Hippocampal formation (tissue), 2 donors: ENCODE data around the gene ARHGAP42.

Experiments used
- DNase-seq, 2 donors: peaks; one replicate each; lab custom pipeline; 2025; lab: John Stamatoyannopoulos, UW

Gene ARHGAP42

DNA sequence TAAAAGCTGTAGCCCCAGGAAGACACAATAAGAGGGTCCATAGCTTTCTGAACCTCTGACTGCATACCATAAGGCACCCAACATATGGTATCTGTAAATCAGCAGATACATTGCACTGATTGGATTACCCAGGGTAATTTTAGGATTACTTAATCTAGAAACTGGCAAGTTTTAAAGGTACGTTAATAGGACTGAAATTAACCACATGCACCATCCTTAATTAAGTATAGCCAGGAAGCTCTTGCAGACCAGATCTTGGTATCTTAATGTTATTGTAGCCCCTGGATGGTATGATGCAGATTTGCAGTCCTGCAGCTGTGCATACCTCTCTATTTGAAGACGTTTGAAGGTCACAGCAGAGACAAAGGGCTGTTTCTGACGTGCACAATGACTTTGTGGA, 72.8 kb downstream of the ARHGAP42 start:
- no peak for DNase-seq

DNA sequence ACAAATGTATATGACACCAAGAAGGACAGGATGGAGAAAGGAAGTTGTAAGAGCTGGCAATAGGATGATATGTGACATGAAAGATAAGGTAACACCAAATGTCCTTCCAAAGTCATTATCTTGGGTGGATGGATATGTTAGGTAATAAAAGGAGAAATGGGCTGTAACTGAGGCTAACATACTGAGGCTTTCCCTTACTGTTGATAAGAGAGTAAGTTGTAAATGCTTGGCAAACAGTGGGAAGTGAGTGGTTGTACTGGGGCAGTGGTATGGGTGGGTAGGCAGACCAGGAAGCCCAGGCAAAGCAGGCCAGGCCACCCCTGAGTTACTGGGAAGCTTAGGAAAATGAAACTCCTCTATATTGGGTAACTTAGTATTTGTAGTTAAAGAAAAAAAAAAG, 73.7 kb downstream of the ARHGAP42 start:
- DNase-seq, result no peak

DNA sequence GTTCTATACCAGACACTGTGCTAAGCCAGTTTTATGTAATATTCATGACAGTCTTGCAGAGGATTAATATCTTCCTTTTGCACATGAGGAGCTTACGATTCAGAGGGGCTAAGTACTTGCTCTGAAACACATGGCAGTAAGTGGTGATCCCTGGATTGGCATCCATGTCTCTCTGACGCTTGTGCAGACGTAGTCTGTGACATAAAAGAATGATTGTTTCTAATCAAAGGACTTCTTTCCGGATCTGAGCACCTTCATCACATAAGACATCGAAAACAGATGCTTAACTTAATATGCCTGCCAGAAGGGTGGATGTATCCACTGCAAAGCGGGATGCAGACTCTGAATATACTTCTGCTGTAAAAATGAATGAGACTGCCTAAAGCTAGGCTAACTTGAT, 74.8 kb downstream of the ARHGAP42 start:
- no peak for DNase-seq

DNA sequence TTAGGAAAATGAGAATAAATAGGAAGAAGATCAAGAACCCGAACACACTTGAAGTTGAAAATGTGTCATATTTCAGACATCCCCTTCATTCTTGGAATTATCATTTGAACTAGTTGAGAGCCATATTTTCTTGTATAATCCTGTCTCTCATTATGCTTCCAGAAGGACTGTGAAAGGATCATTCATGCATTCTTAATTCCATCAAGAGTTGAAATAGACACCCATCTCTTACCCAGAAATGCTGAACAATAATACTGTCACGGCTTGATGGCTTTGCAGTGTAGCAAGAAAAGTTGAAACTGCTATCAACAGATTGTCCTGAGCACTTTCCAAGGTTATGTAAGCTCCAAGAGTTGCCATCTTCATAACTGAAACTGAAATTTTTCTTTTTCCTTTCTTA, 79.7 kb downstream of the ARHGAP42 start:
- no peak for DNase-seq

GRCh38 chr11:100769165-100769564, 82.1 kb downstream of the ARHGAP42 start:
- DNase-seq, result no peak

DNA sequence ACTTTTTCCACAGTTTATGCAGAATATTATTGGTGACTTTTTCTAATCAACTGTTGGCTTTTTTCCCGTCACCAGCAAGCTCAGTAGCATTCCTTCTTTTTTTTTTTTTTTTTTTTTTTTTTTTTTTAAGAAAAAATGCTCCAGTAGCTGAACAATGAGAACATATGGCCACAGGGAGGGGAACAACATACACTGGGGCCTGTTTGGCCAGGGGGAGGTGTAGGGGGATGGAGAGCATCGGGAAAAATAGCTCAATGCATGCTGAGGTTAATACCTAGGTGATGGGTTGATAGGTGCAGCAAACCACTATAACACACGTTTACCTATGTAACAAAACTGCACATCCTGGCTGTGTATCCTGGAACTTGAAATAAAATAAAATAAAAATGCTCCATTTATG, 82.5 kb downstream of the ARHGAP42 start:
- no peak for DNase-seq

GRCh38 chr11:100774132-100774531, 87.0 kb downstream of the ARHGAP42 start:
- no peak for DNase-seq

- DNase-seq, result no peak
Measured at GRCh38 chr11:100774859-100775258, 87.8 kb downstream of the ARHGAP42 start.

GRCh38 chr11:100776212-100776896, 89.3 kb downstream of the ARHGAP42 start:
- DNase-seq, result no peak

DNA sequence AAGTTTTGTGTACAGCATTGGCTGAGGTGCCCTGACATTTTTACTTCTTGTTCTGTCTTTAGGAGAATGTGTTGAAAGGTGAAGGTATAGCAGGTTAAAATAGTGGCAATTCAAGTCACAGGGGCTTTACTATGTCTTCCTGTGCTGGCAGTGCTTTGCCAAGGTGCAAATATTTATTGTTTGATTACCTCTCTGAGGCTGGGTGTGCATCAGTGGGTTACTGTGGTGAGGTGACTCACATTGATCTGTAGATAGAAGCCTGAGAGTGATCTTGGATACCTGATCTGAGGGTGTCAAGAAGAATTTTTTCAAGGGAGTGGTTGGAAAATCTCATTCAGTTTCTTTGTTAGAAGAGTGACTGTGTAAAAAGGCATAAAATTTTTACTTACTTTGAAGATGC, 90.0 kb downstream of the ARHGAP42 start:
- DNase-seq, result no peak

GRCh38 chr11:100777736-100778135, 90.6 kb downstream of the ARHGAP42 start:
- no peak for DNase-seq

DNA sequence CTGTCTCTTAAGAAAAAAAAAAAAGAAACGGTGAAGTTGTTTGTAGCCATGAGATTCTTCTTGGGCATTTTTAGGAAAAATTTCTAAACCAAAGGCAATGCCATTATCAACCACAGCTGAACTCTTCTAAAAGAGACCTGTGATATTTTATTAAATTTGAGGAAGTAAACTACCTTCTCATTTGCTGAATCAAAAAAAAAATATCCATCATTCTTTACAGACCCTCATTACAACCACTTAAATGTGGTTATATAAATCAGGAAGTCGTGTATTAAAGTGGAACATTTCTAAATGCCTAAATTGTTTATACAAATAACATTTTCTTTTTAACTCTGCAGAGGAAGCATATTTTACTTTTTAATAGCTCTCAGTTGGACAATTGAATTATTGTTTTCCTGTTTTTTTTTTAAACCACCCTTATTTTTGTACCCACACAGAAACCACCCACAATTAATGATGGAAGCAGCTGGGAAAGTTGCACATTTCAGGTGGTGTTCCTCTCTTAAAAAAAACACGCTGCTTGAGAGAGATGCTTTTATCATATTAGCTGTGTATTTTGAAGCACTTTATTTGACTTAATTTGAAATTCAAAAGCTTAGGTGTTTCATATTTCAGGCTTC, 91.2 kb downstream of the ARHGAP42 start:
- no peak for DNase-seq

- DNase-seq, result no peak
Measured at GRCh38 chr11:100780470-100780869, 93.4 kb downstream of the ARHGAP42 start.

DNA sequence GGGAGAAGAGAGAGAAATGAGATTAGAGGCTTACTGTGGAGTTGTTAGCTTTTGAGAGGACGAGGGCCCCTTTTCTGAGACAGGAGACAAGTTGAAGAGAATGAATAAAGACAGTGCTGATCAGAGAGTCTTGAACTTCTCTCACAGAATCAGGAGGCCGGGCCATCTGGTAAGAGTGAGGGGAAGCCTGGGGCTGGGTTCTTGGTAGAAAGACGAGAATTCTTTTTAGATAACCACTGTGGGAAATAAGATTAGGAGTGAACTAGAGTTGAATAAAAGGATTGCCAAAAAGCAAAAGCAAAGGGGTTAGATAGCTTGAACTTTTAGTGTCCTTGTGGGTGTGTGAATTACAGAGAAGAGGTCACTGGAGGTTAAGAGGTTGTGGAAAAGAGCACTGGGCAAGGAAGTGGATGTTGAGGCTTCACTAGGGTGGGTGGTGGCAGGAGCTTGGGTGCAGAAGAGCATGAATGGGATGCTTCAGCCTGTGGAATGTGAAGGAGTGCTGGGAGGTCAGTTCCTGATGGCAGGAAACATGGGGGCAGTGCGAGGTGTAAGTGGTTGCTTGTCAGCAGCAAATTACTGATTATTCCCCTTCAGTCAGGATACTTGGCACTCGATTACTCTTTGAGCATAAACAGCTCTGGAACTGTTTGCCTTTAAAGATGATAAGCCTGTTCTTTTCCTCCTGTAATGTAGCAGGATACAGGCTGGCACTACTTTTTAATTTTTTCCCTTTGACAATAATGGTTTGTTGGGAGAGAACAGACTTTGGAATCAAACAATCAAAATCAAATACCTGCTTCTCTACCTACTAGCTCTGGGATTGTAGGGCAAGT, 98.3 kb downstream of the ARHGAP42 start:
- no peak for DNase-seq

DNA sequence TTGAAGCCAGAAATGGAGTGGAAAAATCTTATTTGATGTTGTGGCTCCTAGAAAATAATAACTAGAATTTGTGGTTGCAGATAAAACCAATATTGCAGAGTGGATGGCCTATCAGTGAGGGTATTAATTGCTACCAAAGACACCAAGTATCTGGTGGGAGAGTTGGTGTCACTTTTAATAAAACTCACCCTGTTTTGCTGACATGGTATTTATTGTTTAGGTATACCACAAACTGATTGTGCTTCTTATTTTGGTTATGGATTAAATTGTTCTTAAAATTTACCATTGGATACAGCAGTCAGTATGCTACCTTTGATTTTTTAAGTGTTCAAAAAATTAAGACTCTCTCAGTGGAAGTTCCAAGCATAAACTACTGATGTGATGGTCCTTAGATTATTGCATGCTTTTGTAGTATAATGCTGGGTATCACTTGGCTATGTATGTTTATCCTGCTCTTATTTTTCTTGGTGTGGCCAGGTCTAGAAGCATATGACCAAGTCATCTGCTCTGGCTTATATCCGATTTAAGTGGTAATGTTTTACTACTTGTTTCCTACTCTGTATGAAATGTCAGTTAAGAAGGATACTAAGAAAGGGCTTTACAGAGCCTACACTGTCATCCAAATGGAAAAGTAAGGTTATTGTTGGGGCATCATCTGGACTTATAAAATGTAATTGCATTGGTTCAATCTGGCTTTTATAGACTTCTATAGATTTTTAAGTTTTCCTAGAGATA, 101.6 kb downstream of the ARHGAP42 start:
- no peak for DNase-seq

DNA sequence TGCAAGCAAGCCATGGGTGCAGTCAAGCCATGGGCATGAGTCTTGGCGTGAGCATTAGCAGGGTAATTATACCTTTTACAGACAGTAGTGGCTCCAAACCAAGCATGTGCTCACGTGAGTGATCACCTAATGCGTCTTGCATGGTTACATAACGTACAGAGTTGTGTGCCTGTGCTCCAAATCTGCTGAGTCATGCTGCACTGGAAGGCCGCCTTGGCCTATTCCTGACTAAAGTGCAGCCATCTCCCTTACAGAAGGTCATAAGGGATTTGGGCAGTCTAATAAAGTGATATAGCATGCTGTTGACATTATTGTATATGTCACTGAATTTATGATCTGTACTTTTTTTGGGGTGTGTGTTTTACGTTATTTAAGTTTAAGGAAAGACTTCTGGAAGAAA, 102.4 kb downstream of the ARHGAP42 start:
- DNase-seq, result no peak

DNA sequence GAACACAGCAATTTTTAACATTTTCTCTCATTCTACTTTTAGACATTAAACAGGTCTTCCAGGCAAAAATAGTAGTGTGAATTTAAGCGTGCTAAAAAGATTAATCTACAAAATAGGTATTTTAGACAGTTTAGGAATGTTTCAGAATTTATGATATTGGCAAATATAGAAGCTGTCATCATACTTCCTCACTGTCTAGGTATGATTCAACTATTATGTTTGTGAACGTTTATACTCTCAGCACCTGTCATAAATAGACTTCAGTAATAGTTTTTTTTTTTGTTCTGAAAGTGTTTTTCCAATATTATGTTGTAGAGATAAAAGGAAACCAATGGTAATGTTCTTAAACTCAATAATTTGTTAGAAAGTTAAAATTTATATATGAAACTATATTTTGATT, 103.0 kb downstream of the ARHGAP42 start:
- no peak for DNase-seq

DNA sequence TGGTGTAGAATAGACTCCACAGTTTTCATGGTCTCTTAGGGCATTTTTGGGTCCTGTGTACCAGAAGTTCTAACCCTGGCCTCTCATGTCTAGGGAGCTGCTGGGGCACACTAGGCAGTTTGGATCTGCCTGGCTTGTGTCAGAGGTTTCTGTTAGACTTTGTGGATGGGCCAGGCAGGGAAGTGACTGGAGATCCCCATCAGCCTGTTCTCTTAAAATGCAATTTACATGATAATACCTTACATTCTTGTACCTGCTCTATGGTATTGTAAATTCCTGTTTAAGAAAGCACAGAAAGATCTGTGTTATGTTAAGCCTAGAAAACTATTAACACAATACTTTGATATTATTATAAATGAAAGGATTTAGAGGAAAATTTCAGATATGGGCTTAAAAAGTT, 104.0 kb downstream of the ARHGAP42 start:
- no peak for DNase-seq

GRCh38 chr11:100791860-100792259, 104.8 kb downstream of the ARHGAP42 start:
- DNase-seq, result no peak

- DNase-seq, result no peak
Measured at GRCh38 chr11:100793525-100793924, 106.4 kb downstream of the ARHGAP42 start.

DNA sequence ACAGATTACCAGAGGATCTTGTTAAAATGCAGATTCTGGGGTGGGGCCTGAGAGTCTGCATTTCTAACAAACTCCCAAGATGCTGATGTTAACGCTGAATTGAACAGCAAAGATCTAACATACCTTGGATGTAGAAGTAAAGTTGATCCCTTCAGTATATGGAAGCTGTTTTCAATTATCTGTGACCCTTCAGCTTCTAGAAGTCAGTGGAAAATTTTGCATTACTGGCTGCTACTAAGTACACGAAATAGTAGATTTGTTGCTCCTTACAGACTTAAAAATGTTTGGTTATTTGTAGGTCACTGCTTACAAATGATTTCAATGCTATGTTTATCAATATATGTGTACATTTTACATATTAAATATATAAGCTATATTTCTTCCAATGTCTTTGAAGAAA, 107.4 kb downstream of the ARHGAP42 start:
- DNase-seq, result no peak

DNA sequence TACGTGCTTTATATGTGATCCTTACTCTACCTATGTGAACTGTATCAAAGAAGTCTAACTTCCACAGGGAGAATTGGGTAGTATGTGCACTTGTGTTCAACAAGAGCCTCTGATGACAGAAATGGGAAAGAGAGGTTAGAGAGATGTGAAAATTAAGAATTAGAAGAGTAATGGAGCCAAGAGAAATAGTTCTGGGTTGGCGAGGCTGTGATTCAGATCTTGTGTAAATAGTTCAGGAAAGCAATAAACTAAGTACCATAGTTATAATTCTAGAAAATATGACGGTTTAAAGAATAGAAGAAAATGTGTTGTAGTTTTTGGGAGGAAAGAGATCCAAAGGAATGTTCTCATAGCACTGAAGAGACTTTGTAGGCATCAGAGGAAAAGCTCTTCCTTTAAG, 112.4 kb downstream of the ARHGAP42 start:
- no peak for DNase-seq
